ENCODE results near the gene RAB29. TPM values are rescaled to one million over a fixed set of nuclear protein-coding genes. Genes with fewer than 3 reads are reported as not detected.

The RAB29 gene
- total and polyA plus RNA-seq, 9 of the 15 experiments (the other 6 are each of a cell fraction or from before 2014, with no cell fraction given): 6.3 to 17.6 (median 8.0) TPM

DNA sequence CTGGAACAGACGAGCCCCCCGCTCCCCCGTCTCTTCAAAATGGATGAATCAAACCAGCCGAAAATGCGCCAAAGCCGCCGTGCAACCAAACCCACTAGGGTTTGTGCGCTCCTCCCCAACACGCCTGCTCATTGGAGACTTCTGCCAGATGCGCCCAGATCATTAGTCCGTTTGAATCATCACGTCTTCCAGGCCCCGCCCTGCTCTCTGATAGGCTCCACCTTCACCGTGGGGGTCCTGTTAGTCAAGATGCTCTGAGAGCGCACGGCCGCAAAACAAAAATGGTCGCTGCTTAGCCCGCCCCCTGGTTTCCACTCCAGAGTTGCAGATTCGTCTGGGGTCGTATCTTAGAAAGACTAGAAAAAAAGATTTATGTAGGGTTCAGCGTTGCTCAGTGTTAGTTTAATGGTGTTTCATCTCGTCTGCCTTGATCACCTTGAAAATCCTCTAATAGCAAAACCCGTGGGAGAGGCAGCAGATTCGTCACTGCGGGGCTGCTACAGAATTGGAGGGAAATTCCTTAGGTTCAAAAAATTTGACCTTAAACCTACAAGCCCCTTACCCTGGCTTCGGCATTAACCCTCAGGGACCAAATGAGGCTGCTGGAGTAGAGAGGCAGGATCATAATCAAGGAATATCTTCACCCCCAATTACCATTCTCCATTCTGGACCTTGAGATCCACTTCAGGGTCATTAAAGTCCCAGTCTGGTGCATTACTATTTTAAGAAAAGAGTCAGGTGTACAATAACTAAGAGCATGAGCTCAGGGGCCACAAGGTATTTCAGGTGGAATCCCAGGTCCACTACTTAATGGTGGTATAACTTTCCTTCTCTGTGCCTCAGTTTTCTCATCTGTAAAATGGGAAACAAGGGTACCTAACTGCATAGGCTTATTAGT is 24.9 kb downstream of the RAB29 start, which contains the start of gene NUCKS1 (continued):
- TF ChIP-seq, protein P1, sequence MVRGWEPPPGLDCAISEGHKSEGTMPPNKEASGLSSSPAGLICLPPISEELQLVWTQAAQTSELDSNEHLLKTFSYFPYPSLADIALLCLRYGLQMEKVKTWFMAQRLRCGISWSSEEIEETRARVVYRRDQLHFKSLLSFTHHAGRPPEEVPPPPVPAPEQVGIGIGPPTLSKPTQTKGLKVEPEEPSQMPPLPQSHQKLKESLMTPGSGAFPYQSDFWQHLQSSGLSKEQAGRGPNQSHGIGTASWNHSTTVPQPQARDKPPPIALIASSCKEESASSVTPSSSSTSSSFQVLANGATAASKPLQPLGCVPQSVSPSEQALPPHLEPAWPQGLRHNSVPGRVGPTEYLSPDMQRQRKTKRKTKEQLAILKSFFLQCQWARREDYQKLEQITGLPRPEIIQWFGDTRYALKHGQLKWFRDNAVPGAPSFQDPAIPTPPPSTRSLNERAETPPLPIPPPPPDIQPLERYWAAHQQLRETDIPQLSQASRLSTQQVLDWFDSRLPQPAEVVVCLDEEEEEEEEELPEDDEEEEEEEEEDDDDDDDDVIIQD (CRISPR knock-in tag; IDR thresholded peaks at IDR 0.05): no peak
- TF ChIP-seq HDAC8 (tag; IDR thresholded peaks at IDR 0.05) (peak; percentile 67; the same call in 1 of the 2 replicates), TCFL5 (CRISPR knock-in tag; conservative IDR thresholded peaks at IDR 0.05) (no peak), SRSF7 (optimal IDR thresholded peaks at IDR 0.05; ENCODE audit: low read depth, low read length) (no peak), ZNF408 (CRISPR knock-in tag; IDR thresholded peaks at IDR 0.05; ENCODE audit: low read depth) (no peak), ZFP36 (IDR thresholded peaks at IDR 0.05; ENCODE audit: low read depth, low read length, partially characterized antibody) (peak; percentile 2), TARDBP (IDR thresholded peaks at IDR 0.05) (0 out of 2 replicates have a peak, but pooled peaks have one; percentile 26), PYGO2 (tag; IDR thresholded peaks at IDR 0.05) (no peak), PML (IDR thresholded peaks at IDR 0.05; ENCODE audit: low read length) (peak; percentile 46), ZNF766 (CRISPR knock-in tag; conservative IDR thresholded peaks at IDR 0.05) (peak; percentile 41)
- TF ChIP-seq, protein P2, sequence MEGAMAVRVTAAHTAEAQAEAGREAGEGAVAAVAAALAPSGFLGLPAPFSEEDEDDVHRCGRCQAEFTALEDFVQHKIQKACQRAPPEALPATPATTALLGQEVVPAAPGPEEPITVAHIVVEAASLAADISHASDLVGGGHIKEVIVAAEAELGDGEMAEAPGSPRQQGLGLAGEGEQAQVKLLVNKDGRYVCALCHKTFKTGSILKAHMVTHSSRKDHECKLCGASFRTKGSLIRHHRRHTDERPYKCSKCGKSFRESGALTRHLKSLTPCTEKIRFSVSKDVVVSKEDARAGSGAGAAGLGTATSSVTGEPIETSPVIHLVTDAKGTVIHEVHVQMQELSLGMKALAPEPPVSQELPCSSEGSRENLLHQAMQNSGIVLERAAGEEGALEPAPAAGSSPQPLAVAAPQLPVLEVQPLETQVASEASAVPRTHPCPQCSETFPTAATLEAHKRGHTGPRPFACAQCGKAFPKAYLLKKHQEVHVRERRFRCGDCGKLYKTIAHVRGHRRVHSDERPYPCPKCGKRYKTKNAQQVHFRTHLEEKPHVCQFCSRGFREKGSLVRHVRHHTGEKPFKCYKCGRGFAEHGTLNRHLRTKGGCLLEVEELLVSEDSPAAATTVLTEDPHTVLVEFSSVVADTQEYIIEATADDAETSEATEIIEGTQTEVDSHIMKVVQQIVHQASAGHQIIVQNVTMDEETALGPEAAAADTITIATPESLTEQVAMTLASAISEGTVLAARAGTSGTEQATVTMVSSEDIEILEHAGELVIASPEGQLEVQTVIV (CRISPR knock-in tag; IDR thresholded peaks at IDR 0.05; ENCODE audit: borderline replicate concordance): peak; percentile 40; the same call in 1 of the 2 replicates
- TF ChIP-seq, protein P3, sequence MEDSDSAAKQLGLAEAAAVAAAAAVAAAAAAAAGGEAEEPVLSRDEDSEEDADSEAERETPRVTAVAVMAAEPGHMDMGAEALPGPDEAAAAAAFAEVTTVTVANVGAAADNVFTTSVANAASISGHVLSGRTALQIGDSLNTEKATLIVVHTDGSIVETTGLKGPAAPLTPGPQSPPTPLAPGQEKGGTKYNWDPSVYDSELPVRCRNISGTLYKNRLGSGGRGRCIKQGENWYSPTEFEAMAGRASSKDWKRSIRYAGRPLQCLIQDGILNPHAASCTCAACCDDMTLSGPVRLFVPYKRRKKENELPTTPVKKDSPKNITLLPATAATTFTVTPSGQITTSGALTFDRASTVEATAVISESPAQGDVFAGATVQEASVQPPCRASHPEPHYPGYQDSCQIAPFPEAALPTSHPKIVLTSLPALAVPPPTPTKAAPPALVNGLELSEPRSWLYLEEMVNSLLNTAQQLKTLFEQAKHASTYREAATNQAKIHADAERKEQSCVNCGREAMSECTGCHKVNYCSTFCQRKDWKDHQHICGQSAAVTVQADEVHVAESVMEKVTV (CRISPR knock-in tag; IDR thresholded peaks at IDR 0.05): 0 out of 2 replicates have a peak, but pooled peaks have one; percentile 18
- TF ChIP-seq, protein P4, sequence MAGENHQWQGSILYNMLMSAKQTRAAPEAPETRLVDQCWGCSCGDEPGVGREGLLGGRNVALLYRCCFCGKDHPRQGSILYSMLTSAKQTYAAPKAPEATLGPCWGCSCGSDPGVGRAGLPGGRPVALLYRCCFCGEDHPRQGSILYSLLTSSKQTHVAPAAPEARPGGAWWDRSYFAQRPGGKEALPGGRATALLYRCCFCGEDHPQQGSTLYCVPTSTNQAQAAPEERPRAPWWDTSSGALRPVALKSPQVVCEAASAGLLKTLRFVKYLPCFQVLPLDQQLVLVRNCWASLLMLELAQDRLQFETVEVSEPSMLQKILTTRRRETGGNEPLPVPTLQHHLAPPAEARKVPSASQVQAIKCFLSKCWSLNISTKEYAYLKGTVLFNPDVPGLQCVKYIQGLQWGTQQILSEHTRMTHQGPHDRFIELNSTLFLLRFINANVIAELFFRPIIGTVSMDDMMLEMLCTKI (IDR thresholded peaks at IDR 0.05; ENCODE audit: partially characterized antibody): no peak
- TF ChIP-seq, protein P5, sequence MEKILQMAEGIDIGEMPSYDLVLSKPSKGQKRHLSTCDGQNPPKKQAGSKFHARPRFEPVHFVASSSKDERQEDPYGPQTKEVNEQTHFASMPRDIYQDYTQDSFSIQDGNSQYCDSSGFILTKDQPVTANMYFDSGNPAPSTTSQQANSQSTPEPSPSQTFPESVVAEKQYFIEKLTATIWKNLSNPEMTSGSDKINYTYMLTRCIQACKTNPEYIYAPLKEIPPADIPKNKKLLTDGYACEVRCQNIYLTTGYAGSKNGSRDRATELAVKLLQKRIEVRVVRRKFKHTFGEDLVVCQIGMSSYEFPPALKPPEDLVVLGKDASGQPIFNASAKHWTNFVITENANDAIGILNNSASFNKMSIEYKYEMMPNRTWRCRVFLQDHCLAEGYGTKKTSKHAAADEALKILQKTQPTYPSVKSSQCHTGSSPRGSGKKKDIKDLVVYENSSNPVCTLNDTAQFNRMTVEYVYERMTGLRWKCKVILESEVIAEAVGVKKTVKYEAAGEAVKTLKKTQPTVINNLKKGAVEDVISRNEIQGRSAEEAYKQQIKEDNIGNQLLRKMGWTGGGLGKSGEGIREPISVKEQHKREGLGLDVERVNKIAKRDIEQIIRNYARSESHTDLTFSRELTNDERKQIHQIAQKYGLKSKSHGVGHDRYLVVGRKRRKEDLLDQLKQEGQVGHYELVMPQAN (IDR thresholded peaks at IDR 0.05; ENCODE audit: borderline replicate concordance): peak; percentile 74

All from K562 (cell line).